Endothelial cell of umbilical vein (primary cell): Measurements from ENCODE around the gene PDPK1. TPM values are rescaled to one million over a fixed set of nuclear protein-coding genes. Genes with fewer than 3 reads are reported as not detected.
"Not testable (repeated sequence)": the region's sequence is repeated elsewhere in the genome, so short reads cannot be mapped to it uniquely, and the experiment has no call there.

Source experiments
- BruUV-seq: library from RNA; stranded (reverse); fragments of 400-500 nt; replicated peaks from 2 replicates; lab custom pipeline; 2021; lab: Mats Ljungman, UMichigan
- CTCF ChIA-PET: fragments of 300-600, 350-600 bp; sonication (Branson Sonifier 250); formaldehyde crosslinking; loops from one replicate; lab custom pipeline; 2021; ENCODE audit warnings: antibody characterized with exemption, inconsistent platforms; lab: Charles Lee
- POLR2A ChIA-PET: fragments of 300-600, 350-600 bp; sonication (Branson Sonifier 250); formaldehyde crosslinking; loops from one replicate; lab custom pipeline; 2021; ENCODE audit warnings: antibody characterized with exemption, inconsistent platforms; lab: Charles Lee
- DNase-seq: peaks from one replicate; pipeline ENCODE4 v3.0.0-alpha.2; 2011; ENCODE audit warnings: low read depth, low spot score
- FAIRE-seq: peaks from 2 replicates; lab custom pipeline; 2011; peaks lifted over from hg19 to GRCh38; lab: Jason Lieb, UNC
- H2AFZ ChIP-seq: 2 replicates; pipeline ENCODE4 v1.6.0; 2012; ENCODE audit warnings: low read depth, low read length, control low read depth, inconsistent platforms
- H3K27ac ChIP-seq: 2 replicates; pipeline ENCODE4 v1.5.1; 2011; ENCODE audit warnings: low read depth, mild to moderate bottlenecking, control low read depth, low read length, moderate library complexity; ENCODE audit not compliant: insufficient read depth
- H3K27me3 ChIP-seq, 2 experiments: 2 replicates each; pipeline versions ENCODE4 v1.6.0 to v1.6.1; 2011; ENCODE audit warnings: low read length in 2 of 2, mixed read lengths in 1 of 2; ENCODE audit not compliant: control insufficient read depth in 2 of 2, insufficient read depth in 2 of 2
- H3K36me3 ChIP-seq, 2 experiments: 2 replicates in 1 of 2; 3 replicates in 1 of 2; pipeline ENCODE4 v1.5.1; 2011; ENCODE audit warnings: low read length in 2 of 2, mild to moderate bottlenecking in 1 of 2, moderate library complexity in 1 of 2; ENCODE audit not compliant: control insufficient read depth in 2 of 2, insufficient read depth in 2 of 2; ENCODE audit errors: extremely low read depth in 1 of 2
- H3K4me1 ChIP-seq: 3 replicates; pipeline ENCODE4 v1.5.1; 2011; ENCODE audit warnings: mild to moderate bottlenecking, low read length; ENCODE audit not compliant: control insufficient read depth, insufficient read depth; ENCODE audit errors: extremely low read depth
- H3K4me2 ChIP-seq: 2 replicates; pipeline ENCODE4 v1.6.1; 2011; ENCODE audit warnings: low read length, control low read depth, mixed read lengths; ENCODE audit not compliant: insufficient read depth
- H3K4me3 ChIP-seq, 3 experiments: fragments of 200-600 bp in 1 of 3; sonication (generic), shearing (Covaris generic) in 1 of 3; replicated peaks in 1 of 3; 2 replicates each; pipeline ENCODE4 v1.5.1; 2011 to 2016; ENCODE audit warnings: control low read depth in 3 of 3, low read length in 3 of 3, mild to moderate bottlenecking in 2 of 3, inconsistent platforms in 1 of 3, low read depth in 1 of 3, moderate library complexity in 1 of 3; ENCODE audit not compliant: insufficient read depth in 1 of 3
- H3K79me2 ChIP-seq: 2 replicates; pipeline ENCODE4 v1.6.0; 2012; ENCODE audit warnings: low read length, inconsistent platforms; ENCODE audit not compliant: control insufficient read depth, insufficient read depth
- H3K9ac ChIP-seq: replicated peaks from 2 replicates; pipeline ENCODE3; 2011; ENCODE audit warnings: low read length, control low read depth; ENCODE audit not compliant: insufficient read depth; ENCODE audit errors: extremely low read depth
- H3K9me1 ChIP-seq: replicated peaks from 3 replicates; pipeline ENCODE4 v1.6.0; 2011; ENCODE audit warnings: mild to moderate bottlenecking, low read length; ENCODE audit not compliant: control insufficient read depth, insufficient read depth; ENCODE audit errors: extremely low read depth
- H3K9me3 ChIP-seq: replicated peaks from 2 replicates; pipeline ENCODE4 v1.5.1; 2012; ENCODE audit warnings: low read length, inconsistent platforms; ENCODE audit not compliant: control insufficient read depth, insufficient read depth
- H4K20me1 ChIP-seq: replicated peaks from 2 replicates; pipeline ENCODE3; 2011; ENCODE audit warnings: mild to moderate bottlenecking, low read length; ENCODE audit not compliant: control insufficient read depth, insufficient read depth; ENCODE audit errors: extremely low read depth
- dilution Hi-C: fragments of 300-500 bp; cut with MboI; formaldehyde crosslinking; loops from one replicate; pipeline ENCODE4 v1.15.0; 2019; ENCODE audit warnings: low sequenced_read_pairs; ENCODE audit not compliant: extremely low pct_ligation_motif_present
- intact Hi-C: fragments of 100-400 bp; cut with micrococcal nuclease; formaldehyde crosslinking; loops from one replicate; pipeline ENCODE4 v1.10.0; 2022
- polyA plus RNA-seq, 4 experiments: library from polyadenylated mRNA; depleted of rRNA in 3 of 4; stranded (reverse) in 3 of 4; unstranded in 1 of 4; fragments of >200 nt; gene quantifications; 2 replicates each; pipeline versions ENCODE4 v1.2.1 to v1.2.3, GENCODE V29; 2011 to 2012; ENCODE audit warnings: missing spikeins in 1 of 4
- total RNA-seq: library from RNA; stranded (reverse); gene quantifications from 2 replicates; pipeline ENCODE4 v1.2.3, GENCODE V29; 2021
- TF ChIP-seq, protein P1 (sequence below), 2 donors: IDR thresholded peaks; 1 replicate in 1 of 2; 2 replicates in 1 of 2; pipeline ENCODE4 v1.5.1; 2011; ENCODE audit warnings: low read length in 2 of 2, mild to moderate bottlenecking in 2 of 2, moderate library complexity in 2 of 2, control low read depth in 1 of 2, inconsistent platforms in 1 of 2, low read depth in 1 of 2; ENCODE audit not compliant: insufficient read depth in 1 of 2; ENCODE audit errors: extremely low read depth in 1 of 2

The PDPK1 gene
- total and polyA plus RNA-seq, 2 donors (not counting 3 experiments of a cell fraction or from before 2014, with no cell fraction given) = 22.4 to 37.3 TPM

DNA sequence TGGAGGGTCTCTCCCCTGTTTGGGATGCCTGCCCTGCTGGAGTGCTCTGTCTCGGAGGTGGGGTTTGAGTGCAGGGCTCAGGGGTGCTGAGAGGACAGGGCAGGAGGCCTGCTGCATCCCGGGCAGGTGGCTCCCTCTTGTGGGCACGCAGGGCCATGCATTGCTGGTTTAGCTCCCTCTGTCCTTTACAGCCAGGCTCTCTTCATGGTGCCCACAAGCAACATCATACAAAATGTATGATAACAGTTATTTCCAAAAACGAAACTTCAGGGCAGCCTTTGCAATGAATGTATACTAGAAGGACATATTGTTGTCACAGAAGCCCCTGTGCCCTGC, 22.9 kb downstream of the PDPK1 start:
- CTCF ChIA-PET, H3K36me3 ChIP-seq, intact Hi-C loops, H3K4me3 ChIP-seq, H3K27ac ChIP-seq, H2AFZ ChIP-seq, DNase-seq, POLR2A ChIA-PET, H3K9me1 ChIP-seq, H3K9me3 ChIP-seq, H4K20me1 ChIP-seq, H3K9ac ChIP-seq, H3K27me3 ChIP-seq, H3K4me2 ChIP-seq, H3K79me2 ChIP-seq, BruUV-seq, H3K4me1 ChIP-seq, dilution Hi-C loops: not testable (repeated sequence)
- FAIRE-seq = peak; percentile 99
- TF ChIP-seq, protein P1, sequence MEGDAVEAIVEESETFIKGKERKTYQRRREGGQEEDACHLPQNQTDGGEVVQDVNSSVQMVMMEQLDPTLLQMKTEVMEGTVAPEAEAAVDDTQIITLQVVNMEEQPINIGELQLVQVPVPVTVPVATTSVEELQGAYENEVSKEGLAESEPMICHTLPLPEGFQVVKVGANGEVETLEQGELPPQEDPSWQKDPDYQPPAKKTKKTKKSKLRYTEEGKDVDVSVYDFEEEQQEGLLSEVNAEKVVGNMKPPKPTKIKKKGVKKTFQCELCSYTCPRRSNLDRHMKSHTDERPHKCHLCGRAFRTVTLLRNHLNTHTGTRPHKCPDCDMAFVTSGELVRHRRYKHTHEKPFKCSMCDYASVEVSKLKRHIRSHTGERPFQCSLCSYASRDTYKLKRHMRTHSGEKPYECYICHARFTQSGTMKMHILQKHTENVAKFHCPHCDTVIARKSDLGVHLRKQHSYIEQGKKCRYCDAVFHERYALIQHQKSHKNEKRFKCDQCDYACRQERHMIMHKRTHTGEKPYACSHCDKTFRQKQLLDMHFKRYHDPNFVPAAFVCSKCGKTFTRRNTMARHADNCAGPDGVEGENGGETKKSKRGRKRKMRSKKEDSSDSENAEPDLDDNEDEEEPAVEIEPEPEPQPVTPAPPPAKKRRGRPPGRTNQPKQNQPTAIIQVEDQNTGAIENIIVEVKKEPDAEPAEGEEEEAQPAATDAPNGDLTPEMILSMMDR (IDR thresholded peaks at IDR 0.05; ENCODE audit: extremely low read depth in 1 of 2, insufficient read depth in 1 of 2, low read depth in 1 of 2, low read length in 2 of 2) = peak in 1 of 2 donors; percentile 14

DNA sequence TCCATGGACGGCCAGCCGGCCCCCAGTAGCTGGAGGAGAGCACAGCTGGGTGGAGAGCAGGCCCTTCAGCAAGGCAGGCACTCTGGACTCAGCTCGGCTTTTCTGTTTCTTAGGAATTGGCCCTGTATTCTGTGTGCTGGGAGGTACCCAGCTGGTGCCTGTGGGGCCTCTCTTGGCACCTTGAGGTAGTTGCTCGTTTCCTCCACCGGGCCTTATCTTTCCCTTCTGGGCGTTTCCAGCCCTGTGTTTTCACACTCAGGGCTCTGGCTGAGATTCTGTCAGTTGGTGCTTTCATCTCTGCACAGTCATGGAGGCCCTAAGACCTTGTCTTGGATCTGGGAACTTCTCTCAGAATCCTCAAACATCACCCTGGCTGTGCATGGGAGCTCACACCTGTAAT, 29.7 kb downstream of the PDPK1 start:
- DNase-seq, H4K20me1 ChIP-seq, H3K36me3 ChIP-seq, H3K79me2 ChIP-seq, H3K27me3 ChIP-seq, POLR2A ChIA-PET, H3K9ac ChIP-seq, CTCF ChIA-PET, intact Hi-C loops, H3K4me3 ChIP-seq, H3K27ac ChIP-seq, dilution Hi-C loops, H2AFZ ChIP-seq, H3K4me1 ChIP-seq, BruUV-seq, H3K9me3 ChIP-seq, H3K4me2 ChIP-seq, H3K9me1 ChIP-seq: not testable (repeated sequence)
- peak; percentile 74 for FAIRE-seq

DNA sequence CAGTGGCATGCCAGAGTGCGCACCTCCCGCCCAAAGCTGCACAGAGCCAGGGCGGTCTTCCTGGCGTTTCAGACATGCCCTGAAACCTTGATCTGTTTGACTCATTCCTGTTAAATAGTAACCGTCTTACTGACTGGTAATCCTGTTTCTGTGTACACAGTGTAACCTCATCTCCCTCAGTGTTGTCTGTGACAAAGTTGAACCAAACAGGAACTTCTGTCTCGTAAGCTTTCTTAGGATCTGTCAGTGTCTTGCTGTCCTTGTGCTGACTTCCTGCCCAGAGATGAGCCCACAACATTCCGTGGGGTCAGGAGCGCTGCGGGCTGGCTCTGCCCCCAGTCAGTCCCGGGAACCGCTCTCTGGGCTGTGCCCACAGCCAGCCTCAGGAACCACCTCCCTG, 30.8 kb downstream of the PDPK1 start:
- H3K4me3 ChIP-seq, BruUV-seq, H3K4me1 ChIP-seq, H3K27ac ChIP-seq, H3K36me3 ChIP-seq, H4K20me1 ChIP-seq, DNase-seq, intact Hi-C loops, H3K27me3 ChIP-seq, H3K9ac ChIP-seq, H2AFZ ChIP-seq, H3K79me2 ChIP-seq, H3K9me3 ChIP-seq, dilution Hi-C loops, CTCF ChIA-PET, H3K4me2 ChIP-seq, H3K9me1 ChIP-seq, POLR2A ChIA-PET: not testable (repeated sequence)
- peak; percentile 21 for FAIRE-seq

DNA sequence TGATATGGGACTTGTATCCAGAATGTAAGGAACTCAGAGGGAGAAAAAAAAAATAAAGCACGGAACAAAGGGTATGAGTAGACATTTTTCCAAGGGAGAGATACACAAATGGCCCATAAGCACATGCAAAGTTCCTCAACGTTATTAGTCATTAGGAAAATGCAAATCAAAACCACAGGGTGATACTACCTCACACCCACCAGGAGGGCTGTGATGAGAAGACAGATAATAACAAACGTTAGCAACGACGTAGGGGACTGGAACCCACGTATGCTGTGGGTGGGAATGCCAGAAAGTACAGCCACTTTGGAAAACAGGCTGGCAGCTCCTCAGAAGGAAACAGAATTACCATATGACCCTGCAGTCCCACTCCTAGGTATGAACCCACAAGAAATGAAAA, 34.9 kb downstream of the PDPK1 start:
- FAIRE-seq, POLR2A ChIA-PET, H3K4me1 ChIP-seq, H3K36me3 ChIP-seq, H3K9ac ChIP-seq, dilution Hi-C loops, H3K27ac ChIP-seq, DNase-seq, H3K4me2 ChIP-seq, H3K4me3 ChIP-seq, intact Hi-C loops, H3K9me1 ChIP-seq, H3K9me3 ChIP-seq, BruUV-seq, H4K20me1 ChIP-seq, H3K79me2 ChIP-seq, CTCF ChIA-PET, H2AFZ ChIP-seq, H3K27me3 ChIP-seq: not testable (repeated sequence)
